ENCODE measurements around the gene LASP1. TPM values are rescaled to one million over a fixed set of nuclear protein-coding genes. Genes with fewer than 3 reads are reported as not detected.

The LASP1 gene
- total RNA-seq, 1 experiment from 2014 or later, result 479 TPM

- Mint-ChIP-seq H3K36me3 (ENCODE audit: insufficient read depth, unreplicated experiment) (no peaks in the 10 kb centered on the region), H3K4me3 (ENCODE audit: low read depth, unreplicated experiment) (no peak overlapping the region), H3K27me3 (ENCODE audit: unreplicated experiment) (peaks cover 36% of the 10 kb centered on the region), H3K27ac (ENCODE audit: unreplicated experiment) (no peak overlapping the region), H3K9me3 (ENCODE audit: low read depth, unreplicated experiment) (no peaks in the 10 kb centered on the region), H3K4me1 (ENCODE audit: low read depth, unreplicated experiment) (no peaks in the 10 kb centered on the region)
- TF ChIP-seq CTCF (IDR thresholded peaks at IDR 0.05; ENCODE audit: unreplicated experiment), result no peak
- BruUV-seq (replicated peaks), result no TSS peak
- CTCF ChIA-PET, result interaction anchor here (0.5 to 3.6 kb wide), 8 partner anchors 12 to 1694 kb away, joined by 3 to 48 read pairs (median 3); no protein-coding TSS in a partner anchor
- intact Hi-C loops (cut with micrococcal nuclease; ENCODE audit: unreplicated experiment), result no loop called here
- DNase-seq, result no peak
These were observed 100.3 kb downstream of the LASP1 start for GRCh38 chr17:38970128-38970527.

- Mint-ChIP-seq H3K27ac (ENCODE audit: unreplicated experiment) (no peak overlapping the region), H3K36me3 (ENCODE audit: insufficient read depth, unreplicated experiment) (no peaks in the 10 kb centered on the region), H3K4me3 (ENCODE audit: low read depth, unreplicated experiment) (no peak overlapping the region), H3K9me3 (ENCODE audit: low read depth, unreplicated experiment) (no peaks in the 10 kb centered on the region), H3K27me3 (ENCODE audit: unreplicated experiment) (peaks cover 36% of the 10 kb centered on the region), H3K4me1 (ENCODE audit: low read depth, unreplicated experiment) (no peaks in the 10 kb centered on the region)
- TF ChIP-seq CTCF (IDR thresholded peaks at IDR 0.05; ENCODE audit: unreplicated experiment), result peak; percentile 18
- DNase-seq, result peak; percentile 59
- BruUV-seq (replicated peaks), result no TSS peak
- CTCF ChIA-PET, result interaction anchor here (0.6 to 3.6 kb wide), 6 partner anchors 11 to 203 kb away, joined by 3 to 48 read pairs (median 4); no protein-coding TSS in a partner anchor
- intact Hi-C loops (cut with micrococcal nuclease; ENCODE audit: unreplicated experiment), result no loop called here
These were observed 100.9 kb downstream of the LASP1 start for GRCh38 chr17:38970804-38971203.

Small RNA genes lying within 50 kb of the gene (microRNA-seq; reads per million reads assigned to microRNA genes)
- gene MIR4727, result 1.8 reads per million
- 2.5 reads per million for gene MIR6779

Other genes with a start within 250 kb of the LASP1 start
- 15.3 and 20.9 TPM in 2 replicates for gene EPOP, start 195.1 kb upstream of the LASP1 start, total RNA-seq (2022)
- gene MLLT6, start 164.8 kb upstream of the LASP1 start, total RNA-seq (2022), result 463 and 498 TPM in 2 replicates
- gene CISD3, start 139.7 kb upstream of the LASP1 start, total RNA-seq (2022), result 101 and 109 TPM in 2 replicates
- gene PCGF2, start 121.7 kb upstream of the LASP1 start, total RNA-seq (2022), result 196 and 205 TPM in 2 replicates
- 893 and 935 TPM in 2 replicates for gene PSMB3, start 117.3 kb upstream of the LASP1 start, total RNA-seq (2022)
- 101 and 120 TPM in 2 replicates for gene PIP4K2B, start 70.5 kb upstream of the LASP1 start, total RNA-seq (2022)
- gene CWC25, start 44.7 kb upstream of the LASP1 start, total RNA-seq (2022), result 77.8 and 78.9 TPM in 2 replicates
- 3,443 and 3,829 TPM in 2 replicates for gene RPL23, start 16.3 kb upstream of the LASP1 start, total RNA-seq (2022)
- not detected in 2 replicates for gene FBXO47, start 97.3 kb downstream of the LASP1 start, total RNA-seq (2022)

All from Calu3 (cell line).